Activated CD4-positive, alpha-beta T cell treated with anti-CD3 and anti-CD28 coated beads, Interleukin-2, Interleukin-6, amounts not matched to agents 100 ng/mL and 50 ng/mL, durations not matched to agents 16 hours and 8 hours (primary cell): ENCODE data around the gene VSIG8.

Experiments
- DNase-seq: peaks from one replicate; pipeline ENCODE4 v3.0.0-alpha.2; 2020

The VSIG8 gene

DNA sequence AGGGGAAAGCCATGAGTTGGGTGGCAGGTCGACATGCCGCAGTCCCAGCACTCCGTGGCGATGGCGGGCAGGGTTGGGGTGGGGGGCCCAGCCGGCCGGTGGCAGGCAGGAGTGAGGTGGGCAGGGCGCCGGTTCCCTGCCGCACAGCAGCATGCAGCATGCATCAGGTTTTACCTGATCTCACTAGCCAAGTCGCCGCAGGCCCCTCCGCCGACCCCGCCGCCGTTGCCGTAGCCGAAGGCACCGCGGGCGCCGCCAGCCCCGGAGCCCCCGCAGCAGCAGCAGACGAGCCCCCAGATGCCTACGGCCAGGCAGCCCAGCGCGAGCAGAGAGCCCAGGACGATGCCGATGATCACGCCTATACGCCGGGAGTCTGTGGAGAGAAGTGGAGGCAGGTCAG lies 6.7 kb downstream of the VSIG8 start:
- no peak for DNase-seq

GRCh38 chr1:159854693-159855192 lies 7.7 kb downstream of the VSIG8 start:
- peak; percentile 84 for DNase-seq

GRCh38 chr1:159854116-159854692 lies 8.3 kb downstream of the VSIG8 start:
- no peak for DNase-seq

DNA sequence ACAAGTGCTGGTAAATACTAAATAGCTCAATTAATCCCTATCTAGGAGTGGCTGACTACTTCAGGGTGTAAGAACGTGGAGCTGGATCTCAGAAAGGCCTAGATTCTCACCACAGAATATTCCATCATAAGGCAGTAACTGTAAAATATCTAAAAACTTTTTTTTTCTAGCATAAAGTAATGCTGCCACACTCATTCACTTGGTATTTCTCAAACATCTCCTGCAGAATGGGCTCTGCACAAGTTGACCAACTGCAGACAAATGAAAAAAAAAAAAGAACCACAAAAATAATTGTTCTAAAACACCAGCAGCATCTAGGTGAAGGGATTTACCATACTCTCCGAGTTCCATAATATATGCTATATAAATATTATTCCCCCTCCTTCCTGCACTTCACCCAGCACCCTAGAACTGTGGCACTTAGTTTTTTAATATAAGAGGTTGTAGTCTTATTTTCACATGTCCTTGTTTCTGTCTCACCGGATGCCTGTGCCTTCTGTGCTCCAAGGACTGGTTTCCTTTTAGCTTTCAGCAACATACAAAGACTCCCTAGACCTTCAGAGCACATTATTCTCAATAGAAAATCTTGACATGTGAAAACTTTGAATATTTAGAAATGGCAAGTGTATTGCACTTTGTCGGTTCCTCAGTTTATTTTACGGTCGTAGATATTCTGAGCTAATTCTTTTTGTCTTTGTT lies 8.9 kb downstream of the VSIG8 start:
- no peak for DNase-seq

- DNase-seq = no peak
Measured at GRCh38 chr1:159851407-159851806, 11.1 kb downstream of the VSIG8 start.

- DNase-seq = no peak
Measured at GRCh38 chr1:159849626-159850366, 12.7 kb downstream of the VSIG8 start.

GRCh38 chr1:159848326-159848725 lies 14.1 kb downstream of the VSIG8 start:
- no peak for DNase-seq

DNA sequence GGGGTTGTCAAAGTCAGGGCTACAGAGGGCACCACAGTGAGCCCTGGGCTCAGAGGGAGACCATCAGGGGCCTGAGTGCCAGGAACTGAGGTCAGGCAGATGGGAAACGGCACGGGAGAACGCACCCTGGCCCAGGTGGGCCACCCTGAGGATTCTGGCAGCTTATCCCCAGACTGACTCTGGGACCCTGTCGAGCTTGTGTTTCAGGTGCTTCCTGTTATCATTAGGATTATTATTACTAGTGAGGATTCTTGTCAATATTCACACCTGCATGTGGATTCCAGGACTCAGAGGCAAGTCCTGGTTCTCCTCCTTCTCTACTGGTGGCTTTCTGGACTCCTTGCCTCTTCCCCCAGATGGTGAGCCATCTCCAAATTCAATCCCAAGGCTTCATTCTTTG lies 15.2 kb downstream of the VSIG8 start:
- no peak for DNase-seq

GRCh38 chr1:159845751-159846629 lies 16.5 kb downstream of the VSIG8 start:
- DNase-seq = no peak

- no peak for DNase-seq
Measured at GRCh38 chr1:159843459-159843858, 19.0 kb downstream of the VSIG8 start.

DNA sequence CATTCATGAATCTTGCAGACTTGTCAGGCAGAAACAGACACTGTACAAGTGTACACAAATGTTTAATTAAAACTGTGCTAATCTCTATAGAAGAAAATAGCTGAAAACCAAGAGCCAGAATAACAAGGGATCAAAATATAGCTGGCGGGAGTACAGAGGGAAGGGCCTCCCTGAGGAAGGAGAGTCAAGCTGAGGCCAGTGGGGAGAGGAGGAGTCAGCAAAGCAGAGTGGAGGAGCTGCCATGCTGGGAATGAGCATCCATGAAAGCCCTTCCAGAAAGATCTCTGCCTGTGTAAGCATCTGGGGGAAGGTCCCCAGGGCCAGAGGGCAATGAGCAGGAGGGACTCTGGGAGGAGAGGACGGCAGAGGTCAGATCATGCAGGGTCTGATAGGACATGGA lies 20.7 kb downstream of the VSIG8 start:
- no peak for DNase-seq

DNA sequence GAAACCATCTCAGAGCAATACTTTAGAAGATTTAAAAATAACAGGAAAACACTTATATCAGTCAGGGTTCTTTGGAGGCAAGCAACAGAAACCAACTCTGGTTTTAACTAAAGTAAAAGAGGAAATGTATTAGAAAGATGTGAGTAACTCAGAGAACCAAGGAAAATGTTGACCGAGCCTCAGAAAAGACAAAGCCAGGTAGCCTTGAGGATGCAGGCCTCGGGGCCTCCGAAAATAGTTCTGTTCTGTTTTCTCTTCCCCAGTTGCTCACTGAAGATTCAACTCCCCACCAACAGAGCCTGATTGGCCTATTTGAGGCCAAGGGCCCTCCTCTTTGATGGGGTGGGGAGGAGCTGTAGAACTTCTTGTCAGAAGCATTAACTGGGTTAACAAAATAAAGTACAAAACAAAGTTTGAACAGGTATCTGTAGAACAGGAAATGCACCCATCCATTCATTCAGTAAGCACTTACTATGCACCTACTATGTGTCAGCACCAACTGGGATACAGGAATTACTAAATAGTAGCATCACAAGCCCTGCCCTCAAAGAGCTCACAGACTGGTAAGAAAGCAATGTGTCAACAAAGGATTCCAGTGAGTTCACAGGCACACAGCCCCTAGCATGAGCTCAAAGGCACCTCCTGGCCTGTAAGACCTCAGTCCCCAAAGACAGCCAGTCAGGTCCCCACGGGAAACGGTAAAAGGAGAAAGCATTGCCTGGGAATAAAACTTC lies 23.2 kb downstream of the VSIG8 start:
- DNase-seq = no peak

DNA sequence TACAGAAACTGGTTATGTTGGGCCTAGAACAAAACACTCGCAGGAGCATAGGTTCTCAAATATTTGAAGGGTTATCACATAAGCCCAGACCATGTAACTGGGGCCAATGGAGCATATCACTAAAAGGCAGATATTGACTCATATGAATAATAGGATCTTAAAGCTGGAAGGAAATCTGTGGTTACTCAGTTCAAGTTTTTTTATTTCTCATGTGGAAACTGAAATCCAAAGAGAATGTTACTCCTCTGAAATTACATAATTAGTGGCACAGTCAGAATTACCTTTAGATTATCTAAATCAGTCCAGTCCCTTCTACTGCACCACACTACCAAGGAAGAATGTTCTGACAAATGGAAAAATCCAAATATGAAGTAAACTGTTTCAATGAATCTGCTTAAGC lies 23.7 kb downstream of the VSIG8 start:
- peak; percentile 11 for DNase-seq

GRCh38 chr1:159835862-159836525 lies 26.5 kb downstream of the VSIG8 start:
- DNase-seq = no peak

DNA sequence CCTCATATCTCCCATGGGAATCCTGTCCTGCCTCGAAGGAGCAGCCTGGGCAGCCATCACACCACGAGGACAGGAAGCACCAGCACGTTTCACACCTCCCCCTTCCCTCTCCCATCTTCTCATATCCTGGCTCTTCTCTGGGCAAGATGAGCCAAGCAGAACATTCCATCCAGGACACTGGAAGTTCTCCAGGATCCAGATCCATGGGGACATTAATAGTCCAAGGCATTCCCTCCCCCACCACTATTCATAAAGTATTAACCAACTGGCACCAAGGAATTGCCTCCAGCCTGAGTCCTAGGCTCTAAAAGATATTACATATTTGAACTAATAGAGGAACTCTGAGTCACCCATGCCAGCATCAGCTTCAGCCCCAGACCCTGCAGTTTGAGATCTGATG lies 27.1 kb downstream of the VSIG8 start:
- no peak for DNase-seq

GRCh38 chr1:159832309-159832708 lies 30.1 kb downstream of the VSIG8 start:
- no peak for DNase-seq

GRCh38 chr1:159831412-159832141 lies 30.9 kb downstream of the VSIG8 start:
- DNase-seq = no peak

DNA sequence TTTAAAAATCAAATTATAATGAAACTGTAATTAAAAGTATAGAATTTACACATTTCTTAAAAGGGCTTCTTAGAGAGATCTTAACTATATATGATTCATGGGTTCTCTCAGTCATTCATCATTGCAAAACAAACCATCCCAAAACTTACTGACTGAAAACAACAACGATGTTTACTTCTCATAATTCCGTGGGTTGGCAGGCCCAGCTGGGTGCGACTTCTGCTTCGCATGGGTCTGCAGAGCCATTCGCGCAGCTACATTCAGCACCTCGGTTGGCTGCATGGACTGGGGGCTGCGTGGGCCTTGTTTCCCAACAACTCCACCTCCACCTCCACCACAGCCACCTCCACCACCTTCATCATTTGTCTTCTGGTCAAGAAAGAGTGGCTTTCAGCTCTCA lies 31.7 kb downstream of the VSIG8 start:
- DNase-seq = no peak

DNA sequence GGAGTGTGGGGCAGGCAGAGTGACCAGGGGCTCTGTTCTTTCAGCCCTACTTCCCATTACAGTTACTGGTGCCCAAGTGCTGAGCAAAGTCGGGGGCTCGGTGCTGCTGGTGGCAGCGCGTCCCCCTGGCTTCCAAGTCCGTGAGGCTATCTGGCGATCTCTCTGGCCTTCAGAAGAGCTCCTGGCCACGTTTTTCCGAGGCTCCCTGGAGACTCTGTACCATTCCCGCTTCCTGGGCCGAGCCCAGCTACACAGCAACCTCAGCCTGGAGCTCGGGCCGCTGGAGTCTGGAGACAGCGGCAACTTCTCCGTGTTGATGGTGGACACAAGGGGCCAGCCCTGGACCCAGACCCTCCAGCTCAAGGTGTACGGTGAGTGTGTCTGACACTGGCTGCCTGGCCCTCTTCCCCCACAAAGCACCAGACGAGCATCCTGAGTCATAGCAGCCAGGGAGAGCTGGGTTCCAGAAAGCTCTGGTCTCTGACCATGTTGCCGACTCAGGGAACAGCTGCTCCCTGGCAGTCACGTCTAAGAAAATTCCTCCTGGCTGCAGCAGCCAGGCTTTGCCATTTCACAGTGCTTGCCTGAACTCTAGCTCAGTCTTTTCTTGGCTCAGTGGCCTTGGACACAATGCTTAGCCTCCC lies 32.5 kb downstream of the VSIG8 start:
- DNase-seq = no peak

- DNase-seq = no peak
Measured at GRCh38 chr1:159829273-159829634, 33.2 kb downstream of the VSIG8 start.
